ENCODE data around the gene RNASEL. TPM values are rescaled to one million over a fixed set of nuclear protein-coding genes. Genes with fewer than 3 reads are reported as not detected.
"Not testable (repeated sequence)": the region's sequence is repeated elsewhere in the genome, so short reads cannot be mapped to it uniquely, and the experiment has no call there.

RNASEL gene
- total RNA-seq, 3 donors from 2014 or later, result 1.7 to 2.5 (median 2.0) TPM

DNA sequence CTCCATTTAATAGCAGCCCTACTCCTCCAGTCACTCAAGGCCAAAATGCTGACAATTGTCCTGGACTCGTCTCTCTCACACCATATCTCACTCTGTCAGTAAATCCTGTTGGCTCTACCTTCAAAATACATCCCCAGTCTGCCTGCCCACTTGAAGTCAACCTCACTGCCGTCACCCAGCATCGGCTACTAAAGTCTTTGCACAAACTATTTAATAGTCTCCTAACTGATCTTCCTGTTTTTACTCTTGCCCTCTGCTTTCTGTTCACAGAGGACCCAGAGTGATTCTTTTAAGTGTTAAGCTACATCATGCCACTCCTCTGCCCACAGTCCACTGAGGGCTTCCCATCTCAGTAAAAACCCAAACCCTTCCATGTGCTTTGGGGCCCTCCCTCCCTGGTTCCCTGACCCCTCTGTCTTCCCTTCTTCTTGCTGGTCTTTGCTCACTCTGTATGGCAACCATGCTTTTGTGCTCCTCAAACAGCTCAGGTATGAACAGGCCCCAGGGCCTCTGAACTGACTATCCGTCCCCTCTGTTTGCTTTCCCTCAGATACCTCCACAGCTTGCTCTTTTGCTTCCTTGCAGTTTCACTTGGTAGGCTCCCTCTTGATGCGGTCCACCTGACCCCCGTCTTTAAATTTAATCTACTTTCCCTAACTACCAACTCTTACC lies 19.0 kb downstream of the RNASEL start:
- DNase-seq, result no peak
- Mint-ChIP-seq H3K4me1 (ENCODE audit: low read depth) (no peaks in the 10 kb centered on the region), H3K9me3 (no peaks in the 10 kb centered on the region), H3K27me3 (ENCODE audit: low read depth) (no peaks in the 10 kb centered on the region), H3K4me3 (no peak overlapping the region), H3K36me3 (ENCODE audit: insufficient read depth) (peaks cover 17% of the 10 kb centered on the region)
- no peak for ATAC-seq

DNA sequence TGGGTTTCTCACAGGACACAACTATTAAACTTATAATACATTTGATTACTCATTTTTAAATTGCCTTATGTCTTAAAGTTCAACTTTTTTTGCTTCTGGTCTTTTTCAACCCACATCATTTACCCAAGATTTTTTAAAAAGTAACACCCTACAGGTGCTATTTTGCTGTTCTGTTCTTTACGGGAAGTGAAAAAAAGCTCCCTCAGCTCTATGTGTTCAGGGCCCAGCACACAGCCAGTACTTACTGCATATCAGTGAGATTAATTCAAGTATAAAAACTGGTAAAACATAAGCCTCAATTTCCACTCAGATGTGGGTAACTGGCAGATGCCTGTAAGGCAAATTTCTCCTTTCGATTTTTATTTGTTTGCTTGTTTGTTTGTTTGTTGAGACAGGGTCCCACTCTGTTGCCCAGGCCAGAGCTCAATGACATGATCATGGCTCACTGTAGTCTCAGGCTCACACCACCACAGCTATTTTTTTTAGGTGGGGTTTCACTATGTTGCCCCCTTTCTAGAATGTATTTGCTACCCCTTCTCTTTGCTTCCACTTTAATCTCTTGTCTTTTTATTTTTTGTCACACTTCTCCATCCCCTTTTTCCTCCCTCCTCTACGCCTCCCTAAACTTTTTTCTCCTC lies 20.3 kb downstream of the RNASEL start:
- H3K36me3 Mint-ChIP-seq (ENCODE audit: insufficient read depth), result peaks cover 12% of the 10 kb centered on the region
- no peaks in the 10 kb centered on the region for H3K9me3 Mint-ChIP-seq
- DNase-seq (no peak), ATAC-seq (no peak)
- no peak overlapping the region for H3K4me3 Mint-ChIP-seq
- no peaks in the 10 kb centered on the region for H3K4me1 Mint-ChIP-seq (ENCODE audit: low read depth)
- H3K27me3 Mint-ChIP-seq (ENCODE audit: low read depth), result no peaks in the 10 kb centered on the region

DNA sequence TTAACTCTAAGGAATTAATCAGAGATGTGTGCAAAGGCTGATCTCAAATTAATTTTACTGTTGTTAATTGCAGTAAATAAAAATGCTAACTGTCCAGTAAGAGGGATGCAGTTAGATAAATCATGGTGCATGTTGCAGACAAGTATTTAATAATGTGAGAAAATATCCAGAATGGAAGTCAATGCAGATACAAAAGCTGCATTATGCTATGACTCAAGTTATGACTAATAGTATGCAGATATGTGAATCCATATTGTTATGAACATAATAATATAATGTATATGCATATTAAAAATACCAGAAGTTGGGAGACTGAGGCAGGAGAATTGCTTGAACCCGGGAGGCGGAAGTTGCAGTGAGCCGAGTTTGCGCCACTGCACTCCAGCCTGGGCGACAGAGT lies 21.4 kb downstream of the RNASEL start:
- Mint-ChIP-seq H3K4me1 (ENCODE audit: low read depth) (no peaks in the 10 kb centered on the region), H3K9me3 (no peaks in the 10 kb centered on the region), H3K27me3 (ENCODE audit: low read depth) (no peaks in the 10 kb centered on the region), H3K36me3 (ENCODE audit: insufficient read depth) (peaks cover 4% of the 10 kb centered on the region), H3K4me3 (no peak overlapping the region)
- ATAC-seq, result no peak
- DNase-seq, result no peak

- ATAC-seq, result no peak
- Mint-ChIP-seq H3K27me3 (ENCODE audit: low read depth) (no peaks in the 10 kb centered on the region), H3K4me1 (ENCODE audit: low read depth) (no peaks in the 10 kb centered on the region)
These were observed 23.5 kb downstream of the RNASEL start for GRCh38 chr1:182565537-182565936.

DNA sequence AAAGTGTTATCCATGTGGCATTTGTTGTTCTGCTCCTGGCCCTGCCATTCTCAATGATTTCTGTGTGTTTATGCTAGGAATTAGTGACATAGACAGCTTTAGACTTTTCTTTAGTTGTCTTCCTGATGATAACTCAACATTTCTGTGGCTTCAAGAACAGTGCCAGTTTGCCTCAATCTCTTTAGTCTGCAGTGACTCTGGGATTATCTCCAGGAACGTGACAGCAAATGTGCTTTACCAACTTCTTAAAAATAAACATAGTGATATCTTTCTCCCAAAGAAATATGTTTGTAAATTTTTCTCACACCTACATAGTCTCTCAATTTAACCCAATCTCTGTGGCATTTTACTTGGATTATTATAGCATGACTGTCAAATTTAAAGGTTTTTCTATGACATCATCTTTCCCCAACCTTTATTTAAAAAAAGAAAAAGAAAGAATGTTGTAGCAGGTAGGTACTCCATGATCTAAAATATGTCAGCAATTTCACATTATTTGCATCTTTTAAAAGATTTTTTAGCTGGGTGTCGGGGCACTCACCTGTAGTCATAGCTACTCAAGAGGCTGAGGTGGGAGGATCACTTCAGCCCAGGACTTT lies 24.6 kb downstream of the RNASEL start:
- ATAC-seq, result no peak
- H3K36me3 Mint-ChIP-seq (ENCODE audit: insufficient read depth), result no peaks in the 10 kb centered on the region
- H3K4me3 Mint-ChIP-seq, result no peak overlapping the region

More at GRCh38 chr1:182565537-182565936, 23.5 kb downstream of the RNASEL start:
- Mint-ChIP-seq H3K4me3 (no peak overlapping the region), H3K9me3 (no peaks in the 10 kb centered on the region), H3K36me3 (ENCODE audit: insufficient read depth) (no peaks in the 10 kb centered on the region)
- no peak for DNase-seq

GRCh38 chr1:182563095-182563494 lies 26.0 kb downstream of the RNASEL start:
- DNase-seq, result no peak
- Mint-ChIP-seq H3K36me3 (ENCODE audit: insufficient read depth) (no peaks in the 10 kb centered on the region), H3K4me1 (ENCODE audit: low read depth) (no peaks in the 10 kb centered on the region), H3K4me3 (no peak overlapping the region), H3K9me3 (no peaks in the 10 kb centered on the region), H3K27me3 (ENCODE audit: low read depth) (peaks cover 2% of the 10 kb centered on the region)
- ATAC-seq, result no peak

More for the DNA sequence above, 24.6 kb downstream of the RNASEL start:
- Mint-ChIP-seq H3K4me1 (ENCODE audit: low read depth) (no peaks in the 10 kb centered on the region), H3K27me3 (ENCODE audit: low read depth) (no peaks in the 10 kb centered on the region), H3K9me3 (no peaks in the 10 kb centered on the region)
- no peak for DNase-seq

DNA sequence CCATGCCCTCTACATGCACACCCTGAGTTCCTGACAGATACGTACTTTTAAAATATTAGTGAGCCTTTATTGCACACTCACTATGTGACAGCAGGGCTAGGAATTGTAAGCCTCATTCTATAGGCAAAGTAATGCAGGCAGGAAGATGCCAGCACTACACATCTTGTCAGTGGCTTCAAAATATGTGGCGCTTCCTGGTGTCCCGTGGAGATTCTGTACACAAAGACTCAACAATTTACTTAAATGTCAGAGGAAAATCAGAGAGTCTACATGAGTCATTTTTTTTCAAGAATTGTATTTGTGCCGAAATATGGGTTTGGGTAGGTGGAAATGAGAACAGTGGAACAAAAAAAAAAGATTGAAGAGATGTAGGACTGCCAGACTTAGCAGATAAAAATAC lies 27.6 kb downstream of the RNASEL start:
- Mint-ChIP-seq H3K9me3 (no peaks in the 10 kb centered on the region), H3K4me3 (no peak overlapping the region), H3K4me1 (ENCODE audit: low read depth) (no peaks in the 10 kb centered on the region), H3K36me3 (ENCODE audit: insufficient read depth) (no peaks in the 10 kb centered on the region), H3K27me3 (ENCODE audit: low read depth) (peaks cover 2% of the 10 kb centered on the region)
- no peak for DNase-seq
- ATAC-seq, result no peak

- no peaks in the 10 kb centered on the region for H3K9me3 Mint-ChIP-seq
- H3K4me1 Mint-ChIP-seq (ENCODE audit: low read depth), result no peaks in the 10 kb centered on the region
- H3K4me3 Mint-ChIP-seq, result no peak overlapping the region
- ATAC-seq, result no peak
- no peak for DNase-seq
- H3K27me3 Mint-ChIP-seq (ENCODE audit: low read depth), result peaks cover 2% of the 10 kb centered on the region
- H3K36me3 Mint-ChIP-seq (ENCODE audit: insufficient read depth), result no peaks in the 10 kb centered on the region
These were observed 28.6 kb downstream of the RNASEL start for GRCh38 chr1:182560392-182560984.

DNA sequence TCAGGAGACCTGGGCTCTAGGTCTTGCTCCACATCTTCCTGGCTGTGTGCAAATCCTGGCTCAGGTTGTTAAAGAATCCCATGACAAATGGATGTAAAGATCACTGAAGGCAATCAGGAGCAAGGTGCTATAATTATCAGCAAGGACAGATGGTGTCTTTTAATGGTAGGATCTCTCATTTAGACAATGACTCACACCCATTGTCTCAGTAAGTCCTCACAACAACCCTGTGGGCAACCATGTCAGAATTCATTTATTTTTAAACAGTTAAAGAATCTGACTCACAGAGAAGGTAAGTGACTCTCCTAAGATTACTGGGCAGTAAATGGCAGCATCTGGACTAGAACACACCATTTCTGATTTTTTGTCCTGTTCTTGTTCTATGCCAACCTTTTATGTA lies 32.8 kb downstream of the RNASEL start:
- Mint-ChIP-seq H3K36me3 (ENCODE audit: insufficient read depth) (peaks cover 2% of the 10 kb centered on the region), H3K4me3 (no peak overlapping the region), H3K9me3 (peaks cover 5% of the 10 kb centered on the region), H3K27me3 (ENCODE audit: low read depth) (peaks cover 4% of the 10 kb centered on the region), H3K4me1 (ENCODE audit: low read depth) (no peaks in the 10 kb centered on the region)
- DNase-seq (no peak), ATAC-seq (no peak)

GRCh38 chr1:182555493-182555892 lies 33.6 kb downstream of the RNASEL start:
- H3K27me3 Mint-ChIP-seq (ENCODE audit: low read depth), result peaks cover 4% of the 10 kb centered on the region
- no peaks in the 10 kb centered on the region for H3K4me1 Mint-ChIP-seq (ENCODE audit: low read depth)
- DNase-seq (no peak), ATAC-seq (no peak)
- H3K36me3 Mint-ChIP-seq (ENCODE audit: insufficient read depth), result peaks cover 2% of the 10 kb centered on the region
- H3K9me3 Mint-ChIP-seq, result peaks cover 5% of the 10 kb centered on the region
- no peak overlapping the region for H3K4me3 Mint-ChIP-seq

DNA sequence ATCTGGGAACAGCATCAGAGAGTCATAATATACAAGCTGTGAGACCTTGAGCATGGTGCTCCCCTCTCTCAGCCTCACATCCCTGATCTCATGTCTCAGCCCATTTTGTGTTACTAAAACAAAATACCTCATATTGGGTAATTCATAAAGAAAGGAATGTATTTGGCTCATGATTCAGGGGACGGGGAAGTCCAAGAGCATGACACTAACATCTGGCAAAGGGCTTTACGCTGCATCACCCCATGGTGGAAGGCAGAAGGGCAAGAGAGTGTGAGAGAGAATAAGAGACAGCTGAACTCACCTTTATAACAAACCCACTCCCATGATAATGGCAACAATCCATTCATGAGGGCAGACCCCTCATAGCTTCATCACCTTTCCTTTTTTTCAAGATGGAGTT lies 36.5 kb downstream of the RNASEL start:
- Mint-ChIP-seq H3K36me3 (ENCODE audit: insufficient read depth) (peaks cover 2% of the 10 kb centered on the region), H3K9me3 (peaks cover 5% of the 10 kb centered on the region), H3K27me3 (ENCODE audit: low read depth) (peaks cover 4% of the 10 kb centered on the region), H3K4me1 (ENCODE audit: low read depth) (no peaks in the 10 kb centered on the region), H3K4me3 (no peak overlapping the region)
- ATAC-seq (no peak), DNase-seq (no peak)

DNA sequence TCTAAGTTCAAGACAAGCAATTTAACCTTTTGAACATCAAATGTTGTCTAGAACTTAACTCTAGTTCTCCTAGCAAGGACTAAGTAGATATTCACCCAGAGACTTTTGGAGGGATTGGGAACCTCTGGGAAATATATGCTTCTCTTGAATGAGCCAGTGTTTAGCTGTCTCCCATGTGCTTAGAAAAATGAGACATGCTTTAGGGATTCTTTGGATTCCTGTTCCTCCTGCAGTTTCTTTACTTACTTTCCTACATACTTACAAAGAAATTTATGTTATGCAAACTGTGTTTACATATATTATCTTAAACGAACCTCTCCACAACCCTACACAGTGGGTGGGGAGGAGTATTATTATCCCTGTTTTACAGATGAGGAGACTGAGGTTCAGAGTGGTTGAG lies 39.2 kb downstream of the RNASEL start:
- Mint-ChIP-seq H3K4me3 (no peak overlapping the region), H3K9me3 (peaks cover 5% of the 10 kb centered on the region), H3K4me1 (ENCODE audit: low read depth) (no peaks in the 10 kb centered on the region), H3K27me3 (ENCODE audit: low read depth) (peaks cover 18% of the 10 kb centered on the region), H3K36me3 (ENCODE audit: insufficient read depth) (peaks cover 2% of the 10 kb centered on the region)
- DNase-seq, result no peak
- no peak for ATAC-seq

DNA sequence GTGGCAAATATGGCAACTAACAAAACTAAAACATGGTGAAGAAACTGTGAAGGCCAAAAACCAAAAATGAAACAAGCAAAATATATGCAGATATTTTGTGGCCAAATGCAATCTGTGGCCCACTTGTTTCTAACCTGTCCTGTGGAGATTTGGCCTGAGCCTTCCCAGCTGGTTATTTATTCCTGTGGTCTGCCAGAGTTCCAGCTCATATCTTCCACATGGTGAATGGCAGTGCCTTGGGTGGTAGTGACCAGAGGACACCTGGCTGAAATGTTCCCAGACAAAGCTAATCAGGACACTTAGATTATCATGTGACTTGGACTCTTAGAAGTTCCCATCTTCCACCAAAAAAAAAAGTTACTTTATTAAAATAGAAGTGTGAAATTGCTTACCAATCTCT lies 39.7 kb downstream of the RNASEL start:
- Mint-ChIP-seq H3K4me1 (ENCODE audit: low read depth) (no peaks in the 10 kb centered on the region), H3K9me3 (peaks cover 5% of the 10 kb centered on the region), H3K36me3 (ENCODE audit: insufficient read depth) (peaks cover 2% of the 10 kb centered on the region), H3K4me3 (no peak overlapping the region), H3K27me3 (ENCODE audit: low read depth) (peaks cover 18% of the 10 kb centered on the region)
- DNase-seq, result no peak
- no peak for ATAC-seq

DNA sequence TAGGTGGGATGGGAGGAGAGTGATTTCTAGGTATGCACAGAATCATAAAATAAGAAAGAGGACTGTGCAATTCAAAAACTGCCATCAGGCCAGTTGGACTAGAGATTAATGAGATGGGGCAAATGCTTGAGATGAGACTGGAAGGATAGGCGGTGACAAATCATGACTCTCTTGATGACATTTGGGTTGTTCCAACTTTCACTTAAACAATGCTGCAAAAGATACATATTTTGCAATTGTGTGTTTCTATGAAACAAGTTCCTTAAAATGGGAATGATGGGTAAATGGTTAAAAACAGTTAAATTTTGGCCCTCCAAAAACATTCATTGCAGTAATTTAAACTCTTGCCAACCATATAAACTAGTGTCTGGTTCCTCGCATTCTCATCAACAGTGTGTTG lies 55.2 kb downstream of the RNASEL start:
- ATAC-seq (no peak), DNase-seq (no peak)
- Mint-ChIP-seq H3K9me3 (no peaks in the 10 kb centered on the region), H3K4me3 (no peak overlapping the region), H3K27me3 (ENCODE audit: low read depth) (peaks cover 11% of the 10 kb centered on the region), H3K4me1 (ENCODE audit: low read depth) (no peaks in the 10 kb centered on the region), H3K36me3 (ENCODE audit: insufficient read depth) (no peaks in the 10 kb centered on the region)

DNA sequence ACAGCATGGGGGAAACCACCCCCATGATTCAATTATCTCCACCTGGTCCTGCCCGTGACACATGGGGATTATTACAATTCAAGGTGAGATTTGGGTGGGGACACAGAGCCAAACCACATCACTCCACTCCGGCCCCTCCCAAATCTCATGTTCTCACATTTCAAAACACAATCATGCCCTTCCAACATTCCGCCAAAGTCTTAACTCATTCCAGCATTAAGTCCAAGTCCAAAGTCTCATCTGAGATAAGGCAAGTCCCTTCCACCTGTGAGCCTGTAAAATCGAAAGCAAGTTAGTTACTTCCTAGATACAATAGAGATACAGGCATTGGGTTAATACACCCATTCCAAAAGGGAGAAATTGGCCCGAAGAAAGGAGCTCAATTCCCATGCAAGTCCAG lies 60.9 kb downstream of the RNASEL start:
- not testable (repeated sequence) for ATAC-seq; H3K4me1 Mint-ChIP-seq (ENCODE audit: low read depth); DNase-seq; H3K4me3 Mint-ChIP-seq; H3K36me3 Mint-ChIP-seq (ENCODE audit: insufficient read depth)
- peaks cover 39% of the 10 kb centered on the region for H3K9me3 Mint-ChIP-seq
- peaks cover 12% of the 10 kb centered on the region for H3K27me3 Mint-ChIP-seq (ENCODE audit: low read depth)

All from activated T-cell treated with anti-CD3 and anti-CD28 coated beads, Interleukin-2, amount 50 U/mL, for 4 hours (primary cell).